Measurements from ENCODE around the gene DHX16. TPM values are rescaled to one million over a fixed set of nuclear protein-coding genes. Genes with fewer than 3 reads are reported as not detected.

The DHX16 gene
- total and polyA plus RNA-seq, 2 experiments from 2014 or later: 16.0 to 31.3 TPM

- no peak for ATAC-seq
- peaks cover 17% of the 10 kb centered on the region for H3K4me1 ChIP-seq (ENCODE audit: insufficient read depth)
- no peaks in the 10 kb centered on the region for H3F3A ChIP-seq (replicated peaks; ENCODE audit: low read depth)
- Mint-ChIP-seq H3K27me3 (ENCODE audit: insufficient read depth, low read depth, poor library complexity) (peaks cover 12% of the 10 kb centered on the region), H3K4me1 (peaks cover 16% of the 10 kb centered on the region), H3K9me3 (no peaks in the 10 kb centered on the region), H3K4me3 (peak overlapping the region; percentile 92), H3K27ac (no peak overlapping the region), H3K36me3 (ENCODE audit: low read depth) (peaks cover 43% of the 10 kb centered on the region)
- H3K27ac ChIP-seq (ENCODE audit: low read depth): no peak overlapping the region
- TF ChIP-seq JUNB (IDR thresholded peaks at IDR 0.05; ENCODE audit: unreplicated experiment) (no peak), ZNF331 (CRISPR knock-in tag; IDR thresholded peaks at IDR 0.05; ENCODE audit: low read depth) (no peak), STAT1 (IDR thresholded peaks at IDR 0.05; ENCODE audit: unreplicated experiment) (no peak), REST (IDR thresholded peaks at IDR 0.05; ENCODE audit: unreplicated experiment) (no peak), EZH2 (IDR thresholded peaks at IDR 0.05; ENCODE audit: low read depth, unreplicated experiment) (no peak), EZH2phosphoT487 (IDR thresholded peaks at IDR 0.05; ENCODE audit: unreplicated experiment) (no peak), CTCF (conservative IDR thresholded peaks at IDR 0.05; ENCODE audit: low read depth in 2 of 2) (no peak), ETS1 (IDR thresholded peaks at IDR 0.05) (no peak), CREB1 (CRISPR knock-in tag; IDR thresholded peaks at IDR 0.05; ENCODE audit: low read depth) (no peak)
- H3K9me2 ChIP-seq (ENCODE audit: insufficient read depth): no peaks in the 10 kb centered on the region
- H3K27me3 ChIP-seq (ENCODE audit: insufficient read depth): no peaks in the 10 kb centered on the region
- DNase-seq (ENCODE audit: low spot score): no peak
- H4K20me1 ChIP-seq (replicated peaks; ENCODE audit: insufficient read depth): peaks cover 9% of the 10 kb centered on the region; the same call in 1 of the 2 replicates
- H3K4me2 ChIP-seq: peak overlapping the region; percentile 92
- H3K36me3 ChIP-seq (ENCODE audit: insufficient read depth): no peaks in the 10 kb centered on the region; the same call in 1 of the 2 replicates
- H3K4me3 ChIP-seq: peak overlapping the region; percentile 94
- peaks cover 30% of the 10 kb centered on the region for H3K79me2 ChIP-seq (replicated peaks; ENCODE audit: insufficient read depth)
- H2AFZ ChIP-seq: no peak overlapping the region
These were observed 26.8 kb downstream of the DHX16 start for GRCh38 chr6:30645989-30646388.

- H4K20me1 ChIP-seq (replicated peaks; ENCODE audit: insufficient read depth): peaks cover 9% of the 10 kb centered on the region; the same call in 1 of the 2 replicates
- H3F3A ChIP-seq (replicated peaks; ENCODE audit: low read depth): no peaks in the 10 kb centered on the region
- H3K27me3 ChIP-seq (ENCODE audit: insufficient read depth): no peaks in the 10 kb centered on the region
- peaks cover 4% of the 10 kb centered on the region; the same call in 1 of the 2 replicates for H3K36me3 ChIP-seq (ENCODE audit: insufficient read depth)
- no peak overlapping the region for H3K4me3 ChIP-seq
- Mint-ChIP-seq H3K36me3 (ENCODE audit: low read depth) (peaks cover 46% of the 10 kb centered on the region), H3K27me3 (ENCODE audit: insufficient read depth, low read depth, poor library complexity) (peaks cover 12% of the 10 kb centered on the region), H3K4me3 (no peak overlapping the region; the same call in 2 of the 3 replicates), H3K4me1 (peaks cover 16% of the 10 kb centered on the region), H3K27ac (no peak overlapping the region; the same call in 1 of the 2 replicates), H3K9me3 (no peaks in the 10 kb centered on the region)
- H3K9me2 ChIP-seq (ENCODE audit: insufficient read depth): no peaks in the 10 kb centered on the region
- DNase-seq (ENCODE audit: low spot score): no peak
- no peak overlapping the region for H3K27ac ChIP-seq (ENCODE audit: low read depth)
- H3K4me1 ChIP-seq (ENCODE audit: insufficient read depth): peaks cover 17% of the 10 kb centered on the region
- no peak for ATAC-seq
- no peak overlapping the region for H3K4me2 ChIP-seq
- H3K79me2 ChIP-seq (replicated peaks; ENCODE audit: insufficient read depth): peaks cover 30% of the 10 kb centered on the region
- H2AFZ ChIP-seq: no peak overlapping the region
- TF ChIP-seq STAT1 (IDR thresholded peaks at IDR 0.05; ENCODE audit: unreplicated experiment): no peak
These were observed 28.0 kb downstream of the DHX16 start for GRCh38 chr6:30644769-30645168.

All from GM23338 (cell line).